NCI-H2227 (cell line): ENCODE measurements around the gene USP38.
"Not testable (repeated sequence)": the region's sequence is repeated elsewhere in the genome, so short reads cannot be mapped to it uniquely, and the experiment has no call there.

Source experiments
- DNase-seq: peaks from one replicate; lab custom pipeline; 2025; ENCODE audit not compliant: unreplicated experiment; lab: John Stamatoyannopoulos, UW

The USP38 gene

GRCh38 chr4:143257356-143257755 lies 72.6 kb downstream of the USP38 start:
- DNase-seq: no peak

GRCh38 chr4:143260750-143261149 lies 76.0 kb downstream of the USP38 start:
- no peak for DNase-seq

GRCh38 chr4:143262838-143263237 lies 78.1 kb downstream of the USP38 start:
- no peak for DNase-seq

- not testable (repeated sequence) for DNase-seq
These were observed 83.0 kb downstream of the USP38 start for GRCh38 chr4:143267690-143268089.

DNA sequence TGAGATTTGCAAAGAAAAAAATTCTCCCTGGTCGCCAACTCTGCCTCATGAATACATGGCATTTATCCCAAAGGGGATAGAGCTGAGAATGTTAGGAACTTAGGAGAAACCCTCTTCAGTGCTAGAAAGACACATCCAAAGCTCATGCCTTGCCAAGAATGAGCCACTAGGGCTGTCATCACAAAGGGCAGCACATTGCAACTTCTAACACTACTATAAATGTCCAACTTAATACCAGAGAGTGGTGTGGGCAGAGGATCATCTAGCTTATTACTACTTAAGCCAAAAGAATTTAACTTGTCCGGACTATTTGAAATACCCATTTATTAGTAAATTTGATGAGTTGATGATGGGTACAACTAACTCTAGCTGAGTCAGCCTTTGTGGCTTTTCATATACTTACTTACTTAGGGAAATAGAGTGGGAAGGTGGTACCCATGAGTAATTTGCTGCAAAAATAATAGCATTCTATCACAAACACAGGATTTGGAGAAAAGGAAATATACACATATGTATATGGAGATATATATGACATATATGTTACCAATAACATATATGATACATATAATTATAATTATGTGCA lies 85.6 kb downstream of the USP38 start:
- no peak for DNase-seq
